GM12878 (cell line): ENCODE measurements around the gene SPARC. TPM values are rescaled to one million over a fixed set of nuclear protein-coding genes. Genes with fewer than 3 reads are reported as not detected.

ENCODE experiments used
- ATAC-seq: fragments of 200-7000 bp; cut with Tn5 transposase; 3 replicates; pipeline ENCODE4 v1.9.1; 2020; ENCODE audit warnings: mild to moderate bottlenecking, moderate library complexity
- BruUV-seq: library from RNA; stranded (reverse); fragments of 400-500 nt; replicated peaks from 2 replicates; lab custom pipeline; 2021; lab: Mats Ljungman, UMichigan
- CTCF ChIA-PET: fragments of 300-600 bp; sonication (Branson Sonifier 250); formaldehyde crosslinking; extraction: SDS; loops from one replicate; lab custom pipeline; 2021; ENCODE audit warnings: inconsistent platforms; lab: Yijun Ruan, JAX
- POLR2A ChIA-PET: fragments of 350-600 bp; formaldehyde crosslinking; extraction: SDS; loops from one replicate; lab custom pipeline; 2021; ENCODE audit warnings: inconsistent platforms; lab: Charles Lee
- RAD21 ChIA-PET: fragments of 300-600 bp; sonication (Branson Sonifier 250); formaldehyde crosslinking; loops from one replicate; lab custom pipeline; 2023; ENCODE audit warnings: antibody characterized with exemption; ENCODE audit not compliant: unreplicated experiment; lab: Charles Lee
- SMC1A ChIA-PET: fragments of 300-600 bp; sonication (Branson Sonifier 250); formaldehyde crosslinking; loops from one replicate; lab custom pipeline; 2023; ENCODE audit not compliant: unreplicated experiment, uncharacterized antibody; lab: Charles Lee
- DNase-seq: peaks from one replicate; pipeline ENCODE4 v3.0.0-alpha.2; 2011; ENCODE audit warnings: low read depth, low spot score
- FAIRE-seq: peaks from 3 replicates; lab custom pipeline; 2011; peaks lifted over from hg19 to GRCh38; lab: Jason Lieb, UNC
- H2AFZ ChIP-seq: 2 replicates; pipeline ENCODE4 v1.6.0; 2011; ENCODE audit warnings: low read depth, low read length, control low read depth; ENCODE audit not compliant: control insufficient read depth
- H3K27ac ChIP-seq: 2 replicates; pipeline ENCODE4 v1.5.1; 2011; ENCODE audit warnings: control low read depth; ENCODE audit not compliant: control insufficient read depth, insufficient read depth
- H3K27me3 ChIP-seq, 2 experiments: replicated peaks in 1 of 2; 2 replicates each; pipeline versions ENCODE4 v1.6.0 to v1.6.1; 2011; ENCODE audit warnings: low read length in 1 of 2; ENCODE audit not compliant: control insufficient read depth in 2 of 2, insufficient read depth in 2 of 2
- H3K36me3 ChIP-seq, 2 experiments: 2 replicates each; pipeline ENCODE4 v1.5.1; 2011; ENCODE audit warnings: low read length in 1 of 2; ENCODE audit not compliant: control insufficient read depth in 2 of 2, insufficient read depth in 2 of 2
- H3K4me1 ChIP-seq: 2 replicates; pipeline ENCODE4 v1.6.1; 2011; ENCODE audit warnings: mild to moderate bottlenecking, low read length, moderate library complexity, mixed read lengths; ENCODE audit not compliant: control insufficient read depth, insufficient read depth
- H3K4me2 ChIP-seq: 2 replicates; pipeline ENCODE4 v1.6.0; 2011; ENCODE audit warnings: control low read depth; ENCODE audit not compliant: control insufficient read depth, insufficient read depth
- H3K4me3 ChIP-seq: fragments of 200-600 bp; sonication (generic); 2 replicates; pipeline ENCODE4 v1.5.1; 2016
- H3K79me2 ChIP-seq: 2 replicates; pipeline ENCODE4 v1.6.0; 2011; ENCODE audit warnings: low read length; ENCODE audit not compliant: control insufficient read depth, insufficient read depth
- H3K9ac ChIP-seq: 2 replicates; pipeline ENCODE4 v1.8.0; 2011; ENCODE audit warnings: low read length, control low read depth, mixed read lengths; ENCODE audit not compliant: control insufficient read depth, insufficient read depth
- H3K9me3 ChIP-seq: replicated peaks from 3 replicates; pipeline ENCODE4 v1.5.1; 2011; ENCODE audit warnings: mild to moderate bottlenecking, low read length; ENCODE audit not compliant: control insufficient read depth, insufficient read depth
- H4K20me1 ChIP-seq: 2 replicates; pipeline ENCODE4 v1.6.0; 2011; ENCODE audit not compliant: control insufficient read depth, insufficient read depth
- CHD1 ChIP-seq: IDR thresholded peaks from 2 replicates; pipeline ENCODE4 v1.6.1; 2012; ENCODE audit warnings: low read depth, low read length, improper control_type of control experiment
- E2F8 ChIP-seq: fragments of 450-650 bp; IDR thresholded peaks from 2 replicates; pipeline ENCODE4 v1.6.1; 2018; ENCODE audit warnings: mild to moderate bottlenecking, low read depth, moderate library complexity; ENCODE audit not compliant: partially characterized antibody
- ETV6 ChIP-seq, 2 experiments: fragments of 450-650 bp in 1 of 2; IDR thresholded peaks in 1 of 2; conservative IDR thresholded peaks in 1 of 2; 2 replicates each; pipeline ENCODE4 v1.6.1; 2014; ENCODE audit warnings: antibody characterized with exemption in 1 of 2, borderline replicate concordance in 1 of 2, low read depth in 1 of 2, mild to moderate bottlenecking in 1 of 2, moderate library complexity in 1 of 2
- GABPA ChIP-seq: IDR thresholded peaks from 2 replicates; pipeline ENCODE4 v1.6.1; 2014; ENCODE audit warnings: antibody characterized with exemption, low read depth, mild to moderate bottlenecking, inconsistent platforms
- GATAD2B ChIP-seq: fragments of 450-650 bp; conservative IDR thresholded peaks from 2 replicates; pipeline ENCODE4 v1.6.1; 2017; ENCODE audit warnings: low read depth, mild to moderate bottlenecking, moderate library complexity
- IKZF1 ChIP-seq: fragments of 450-650 bp; conservative IDR thresholded peaks from 2 replicates; pipeline ENCODE4 v1.6.1; 2017; ENCODE audit warnings: antibody characterized with exemption, mild to moderate bottlenecking
- IKZF2 ChIP-seq, 2 experiments: fragments of 450-650 bp; IDR thresholded peaks; 2 replicates each; pipeline ENCODE4 v1.6.1; 2017; ENCODE audit warnings: mild to moderate bottlenecking in 2 of 2, moderate library complexity in 2 of 2
- IRF4 ChIP-seq: IDR thresholded peaks from 2 replicates; pipeline ENCODE4 v1.6.1; 2011; ENCODE audit warnings: low read depth, low read length
- NBN ChIP-seq: fragments of 450-650 bp; IDR thresholded peaks from 2 replicates; pipeline ENCODE4 v1.6.1; 2016
- RCOR1 ChIP-seq: conservative IDR thresholded peaks from 2 replicates; pipeline ENCODE4 v1.6.1; 2012; ENCODE audit warnings: low read depth, low read length, improper control_type of control experiment
- RUNX3 ChIP-seq: IDR thresholded peaks from 2 replicates; pipeline ENCODE4 v1.6.1; 2012; ENCODE audit warnings: low read length, inconsistent platforms
- SP1 ChIP-seq: IDR thresholded peaks from one replicate; pipeline ENCODE4 v1.6.1; 2011; ENCODE audit warnings: low read depth, low read length
- SREBF1 ChIP-seq: IDR thresholded peaks from 2 replicates; pipeline ENCODE4 v1.6.1; 2012; ENCODE audit warnings: mild to moderate bottlenecking, low read length
- ZSCAN29 ChIP-seq: fragments of 450-650 bp; IDR thresholded peaks from 2 replicates; pipeline ENCODE4 v1.6.1; 2017; ENCODE audit warnings: mild to moderate bottlenecking, moderate library complexity
- WGBS: methylation state at CpG from one replicate; pipeline ENCODE4 v1.1.6; 2016; ENCODE audit warnings: low lambda C conversion rate; ENCODE audit not compliant: insufficient replicate concordance, insufficient coverage; ENCODE audit errors: missing lambda C conversion rate; 5-methylcytosine and 5-hydroxymethylcytosine counted together
- in situ Hi-C: fragments of 300-500 bp; cut with MboI; formaldehyde crosslinking; loops from 9 replicates; pipeline ENCODE4 v1.14.3; 2018; ENCODE audit warnings: mixed read lengths
- intact Hi-C: fragments of 100-400 bp; cut with micrococcal nuclease; formaldehyde crosslinking; loops from one replicate; pipeline ENCODE4 v1.14.2; 2022; ENCODE audit not compliant: unreplicated experiment
- polyA plus RNA-seq, 11 experiments: library from polyadenylated mRNA; depleted of rRNA in 4 of 11; unstranded in 6 of 11; stranded (reverse) in 5 of 11; fragments of >200 nt; fragmentation: Nextera tagmentation in 4 of 11; fragmentation: Illumina TruSeq in 1 of 11; extraction: Ambion mirVana in 4 of 11; extraction: Trizol in 1 of 11; gene quantifications; 1 replicate in 1 of 11; 2 replicates in 10 of 11; pipeline versions ENCODE4 v1.2.1 to v1.2.3, GENCODE V29; 2011 to 2016; ENCODE audit warnings: inconsistent platforms in 2 of 11, missing spikeins in 2 of 11, low read depth in 1 of 11
- total RNA-seq, 4 experiments: library from RNA; depleted of rRNA in 3 of 4; stranded (reverse); fragments of >200 nt in 3 of 4; fragmentation: Illumina TruSeq in 1 of 4; extraction: Trizol in 1 of 4; gene quantifications; 2 replicates each; pipeline versions ENCODE4 v1.2.1 to v1.2.3, GENCODE V29; 2013 to 2021
- TF ChIP-seq, protein P1 (sequence below): fragments of 450-650 bp; IDR thresholded peaks from 2 replicates; pipeline ENCODE4 v1.6.1; 2016; ENCODE audit warnings: mild to moderate bottlenecking
- TF ChIP-seq, protein P2 (sequence below): fragments of 450-650 bp; IDR thresholded peaks from 2 replicates; pipeline ENCODE4 v1.6.1; 2014; ENCODE audit warnings: mild to moderate bottlenecking

The SPARC gene
- total and polyA plus RNA-seq, 10 of the 15 experiments (the other 5 are each of a cell fraction or from before 2014, with no cell fraction given), result 29.6 to 154 (median 57.0) TPM

DNA sequence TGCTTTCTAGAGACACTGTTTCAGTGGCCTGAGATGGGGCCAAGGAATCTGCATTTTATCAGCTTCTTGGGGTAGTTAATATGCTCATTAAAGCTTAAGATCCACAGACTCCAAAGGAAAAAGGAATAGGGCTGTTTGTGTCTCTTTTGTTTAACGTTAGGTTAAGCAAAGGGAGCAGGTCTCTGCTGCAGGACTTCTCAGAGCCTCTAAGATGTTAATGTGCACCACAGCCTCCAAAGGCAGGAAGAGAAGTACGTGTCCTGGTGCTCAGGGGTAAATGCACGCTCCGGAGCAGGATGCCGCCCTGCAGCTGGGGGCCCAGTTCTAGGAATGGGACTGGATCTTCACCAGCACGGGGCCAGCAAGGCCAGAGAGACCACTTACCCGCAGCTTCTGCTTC lies 19.6 kb downstream of the SPARC start (continued):
- TF ChIP-seq, protein P1, sequence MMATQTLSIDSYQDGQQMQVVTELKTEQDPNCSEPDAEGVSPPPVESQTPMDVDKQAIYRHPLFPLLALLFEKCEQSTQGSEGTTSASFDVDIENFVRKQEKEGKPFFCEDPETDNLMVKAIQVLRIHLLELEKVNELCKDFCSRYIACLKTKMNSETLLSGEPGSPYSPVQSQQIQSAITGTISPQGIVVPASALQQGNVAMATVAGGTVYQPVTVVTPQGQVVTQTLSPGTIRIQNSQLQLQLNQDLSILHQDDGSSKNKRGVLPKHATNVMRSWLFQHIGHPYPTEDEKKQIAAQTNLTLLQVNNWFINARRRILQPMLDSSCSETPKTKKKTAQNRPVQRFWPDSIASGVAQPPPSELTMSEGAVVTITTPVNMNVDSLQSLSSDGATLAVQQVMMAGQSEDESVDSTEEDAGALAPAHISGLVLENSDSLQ, result no peak
- TF ChIP-seq IRF4, result no peak
- no peak for TF ChIP-seq GABPA
- no peak for TF ChIP-seq RUNX3
- TF ChIP-seq, protein P2, sequence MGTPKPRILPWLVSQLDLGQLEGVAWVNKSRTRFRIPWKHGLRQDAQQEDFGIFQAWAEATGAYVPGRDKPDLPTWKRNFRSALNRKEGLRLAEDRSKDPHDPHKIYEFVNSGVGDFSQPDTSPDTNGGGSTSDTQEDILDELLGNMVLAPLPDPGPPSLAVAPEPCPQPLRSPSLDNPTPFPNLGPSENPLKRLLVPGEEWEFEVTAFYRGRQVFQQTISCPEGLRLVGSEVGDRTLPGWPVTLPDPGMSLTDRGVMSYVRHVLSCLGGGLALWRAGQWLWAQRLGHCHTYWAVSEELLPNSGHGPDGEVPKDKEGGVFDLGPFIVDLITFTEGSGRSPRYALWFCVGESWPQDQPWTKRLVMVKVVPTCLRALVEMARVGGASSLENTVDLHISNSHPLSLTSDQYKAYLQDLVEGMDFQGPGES, result no peak
- no peak for TF ChIP-seq CHD1
- no peak for TF ChIP-seq GATAD2B

GRCh38 chr5:151665613-151666012 lies 21.1 kb downstream of the SPARC start:
- no peaks in the 10 kb centered on the region for H4K20me1 ChIP-seq
- POLR2A ChIA-PET, result interaction anchor here (1.9 kb wide), 1 partner anchor 55 kb away, joined by 5 read pairs; no protein-coding TSS in a partner anchor
- H3K4me2 ChIP-seq, result no peak overlapping the region
- H3K4me3 ChIP-seq, result no peak overlapping the region
- no peak for ATAC-seq
- no peak for FAIRE-seq
- no peak overlapping the region for H3K9ac ChIP-seq
- 87% methylated on average over 2 of the region's 2 CpGs for WGBS
- no peak overlapping the region for H3K27ac ChIP-seq
- H3K36me3 ChIP-seq, result peaks cover 0 to 13% of the 10 kb centered on the region in 2 experiments; a peak in 1 of 4 replicates
- in situ Hi-C loops, result no loop called here
- DNase-seq, result no peak
- H2AFZ ChIP-seq, result no peak overlapping the region
- SMC1A ChIA-PET, result interaction anchor here (0.6 to 12.1 kb wide), 4 partner anchors 54 to 1341 kb away, joined by 3 to 256 read pairs (median 4); partner anchors contain the start of gene G3BP1
- H3K79me2 ChIP-seq, result no peaks in the 10 kb centered on the region
- RAD21 ChIA-PET, result interaction anchor here (0.5 to 8.0 kb wide), 8 partner anchors 13 to 390 kb away, joined by 3 to 74 read pairs (median 4); partner anchors contain the start of gene G3BP1
- no peaks in the 10 kb centered on the region for H3K27me3 ChIP-seq
- CTCF ChIA-PET, result interaction anchor here (0.6 to 6.2 kb wide), 7 partner anchors 11 to 106 kb away, joined by 3 to 165 read pairs (median 5); partner anchors contain the start of gene G3BP1
- no TSS peak for BruUV-seq
- intact Hi-C loops, result no loop called here
- no peaks in the 10 kb centered on the region for H3K9me3 ChIP-seq
- H3K4me1 ChIP-seq, result peaks cover 38% of the 10 kb centered on the region
- TF ChIP-seq, protein P2, result no peak
- TF ChIP-seq NBN, result no peak
- TF ChIP-seq RCOR1, result no peak
- no peak for TF ChIP-seq E2F8
- no peak for TF ChIP-seq ETV6 (conservative IDR thresholded peaks at IDR 0.05 in 1 of 2, IDR thresholded peaks at IDR 0.05 in 1 of 2; ENCODE audit: borderline replicate concordance in 1 of 2, low read depth in 1 of 2)
- no peak for TF ChIP-seq SP1
- no peak for TF ChIP-seq IKZF1
- no peak for TF ChIP-seq ZSCAN29
- no peak for TF ChIP-seq IKZF2 (IDR thresholded peaks at IDR 0.05)
- TF ChIP-seq SREBF1, result no peak
